NCI-H82 treated with DMSO at 0.1 percent for 48 hours (cell line): Measurements from ENCODE around the gene IFIT1B.
A peak's percentile ranks its signal among the peaks of the same experiment; 100 is the strongest.
"Not testable (repeated sequence)": the region's sequence is repeated elsewhere in the genome, so short reads cannot be mapped to it uniquely, and the experiment has no call there.

Source experiments
- DNase-seq: peaks from one replicate; lab custom pipeline; 2025; ENCODE audit not compliant: unreplicated experiment; lab: John Stamatoyannopoulos, UW

The IFIT1B gene

DNA sequence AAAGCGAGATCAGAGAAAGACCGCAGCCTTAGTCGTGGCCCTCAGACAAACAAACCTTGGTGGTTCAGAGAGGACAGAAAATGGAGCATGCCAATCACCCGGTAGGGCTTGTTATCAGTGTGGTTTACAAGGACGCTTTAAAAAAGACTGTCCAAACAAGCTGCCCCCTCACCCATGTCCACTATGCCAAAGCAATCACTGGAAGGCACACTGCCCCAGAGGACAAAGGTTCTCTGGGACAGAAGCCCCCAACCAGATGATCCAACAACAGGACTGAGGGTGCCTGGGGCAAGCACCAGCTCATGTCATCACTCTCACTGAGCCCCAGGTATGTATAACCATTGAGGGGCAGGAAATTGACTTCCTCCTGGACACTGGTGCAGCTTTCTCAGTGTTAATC lies 31.4 kb downstream of the IFIT1B start:
- not testable (repeated sequence) for DNase-seq

DNA sequence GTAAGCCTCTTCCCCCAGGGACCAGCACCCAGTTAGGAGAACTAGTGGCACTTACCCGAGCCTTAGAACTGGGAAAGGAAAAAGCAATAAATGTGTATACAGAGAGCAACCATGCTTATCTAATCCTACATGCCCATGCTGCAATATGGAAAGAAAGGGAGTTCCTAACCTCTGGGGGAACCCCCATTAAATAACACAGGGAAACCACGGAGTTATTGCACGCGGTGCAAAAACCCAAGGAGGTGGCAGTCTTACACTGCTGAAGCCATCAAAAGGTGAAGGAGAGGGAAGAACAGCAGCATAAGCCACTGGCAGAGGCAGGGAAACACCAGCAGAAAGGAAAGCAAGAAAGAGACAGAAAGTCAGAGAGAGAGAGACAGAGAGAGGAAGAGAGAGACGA lies 32.7 kb downstream of the IFIT1B start:
- not testable (repeated sequence) for DNase-seq

- DNase-seq, result not testable (repeated sequence)
Measured at GRCh38 chr10:89411135-89411534, 33.3 kb downstream of the IFIT1B start.

- not testable (repeated sequence) for DNase-seq
Measured at GRCh38 chr10:89412276-89412675, 34.4 kb downstream of the IFIT1B start.

DNA sequence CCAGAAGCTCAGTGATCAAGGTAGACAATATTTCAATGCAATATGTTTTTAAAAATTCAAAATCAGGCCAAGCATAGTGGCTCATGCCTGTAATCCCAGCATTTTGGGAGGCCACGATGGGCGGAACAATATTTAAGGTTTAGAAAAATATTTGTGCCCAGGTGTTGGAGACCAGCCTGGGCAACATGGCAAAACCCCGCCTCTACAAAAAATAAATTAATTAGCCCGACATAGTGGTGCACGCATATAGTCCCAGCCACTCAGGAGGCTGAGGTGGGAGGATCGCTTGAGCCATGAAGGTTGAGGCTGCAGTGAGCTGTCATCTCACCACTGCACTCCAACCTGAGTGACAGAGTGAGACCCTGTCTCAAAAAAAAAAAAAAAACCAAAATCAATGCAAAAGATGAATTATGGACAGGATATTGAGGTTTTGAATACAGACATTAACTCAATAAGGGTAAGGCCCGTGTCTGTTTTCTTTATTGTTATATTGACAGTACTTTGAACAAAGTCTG lies 35.6 kb downstream of the IFIT1B start:
- DNase-seq, result no peak

GRCh38 chr10:89414146-89414878 lies 36.5 kb downstream of the IFIT1B start, which contains the start of gene IFIT5:
Gene IFIT5, plus strand, starts transcription at chr10:89414568. Its CDS starts 231 bp downstream, at chr10:89414799.
- DNase-seq, result peak; percentile 3

GRCh38 chr10:89414879-89415821 lies 37.3 kb downstream of the IFIT1B start:
- DNase-seq, result no peak

- no peak for DNase-seq
Measured at GRCh38 chr10:89416465-89416864, 38.6 kb downstream of the IFIT1B start.

DNA sequence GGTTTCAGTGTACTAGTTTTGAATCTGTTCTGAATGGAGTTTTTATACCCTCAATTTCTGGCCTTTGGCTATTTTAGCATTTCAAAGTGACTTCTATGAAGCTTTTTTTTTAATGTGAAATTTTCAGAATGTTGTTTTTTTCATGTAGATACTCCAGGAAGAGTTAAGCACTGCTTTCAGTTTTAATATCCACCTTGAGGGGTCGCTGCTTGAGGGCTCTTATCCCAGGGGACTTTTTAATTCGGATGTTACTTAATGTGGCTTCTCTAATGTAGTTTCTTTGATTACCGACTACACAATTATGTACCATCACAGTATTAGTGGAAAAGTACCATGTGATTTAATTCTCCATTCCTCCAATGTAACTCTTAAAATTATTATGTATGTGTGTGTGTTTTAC lies 41.7 kb downstream of the IFIT1B start:
- no peak for DNase-seq

DNA sequence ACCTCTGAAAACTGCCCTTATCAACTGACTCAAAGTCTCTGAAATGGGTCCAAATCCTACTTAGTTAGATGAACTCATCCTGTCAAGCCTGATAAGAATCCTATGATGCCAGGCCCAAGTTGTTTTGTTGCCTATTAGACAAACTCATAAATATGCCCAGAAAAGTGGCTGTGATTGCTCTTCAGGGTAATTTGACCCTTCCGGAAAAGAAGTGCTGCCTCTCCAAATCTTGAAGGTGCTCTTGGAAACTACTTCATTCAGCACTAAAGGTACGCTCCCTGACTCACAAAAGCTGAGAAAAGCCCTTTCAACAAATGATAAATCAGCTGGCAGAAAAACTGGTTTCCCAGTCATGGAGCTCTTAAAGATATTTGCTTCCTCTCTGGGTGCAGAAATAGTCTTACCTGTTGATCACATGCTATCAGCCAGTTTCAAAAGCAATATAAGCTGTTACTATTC lies 43.2 kb downstream of the IFIT1B start:
- DNase-seq, result no peak

DNA sequence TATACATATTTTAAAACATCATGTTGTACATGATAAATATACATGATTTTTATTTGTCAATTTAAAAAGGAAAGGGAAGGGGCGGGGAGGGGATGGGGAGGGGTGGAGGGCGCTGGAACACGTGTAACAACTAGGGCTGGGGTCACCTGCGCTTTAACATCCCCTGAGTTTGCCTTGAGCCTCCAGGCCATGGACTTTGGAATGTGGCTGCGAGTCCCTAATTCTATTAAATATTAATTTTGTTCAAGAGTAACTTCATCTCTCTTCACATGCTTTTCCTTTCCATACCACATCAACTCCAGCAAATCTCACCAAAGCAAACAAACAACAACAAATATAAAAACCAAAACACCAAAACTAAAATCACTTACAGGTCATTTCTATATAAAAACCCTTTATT lies 47.1 kb downstream of the IFIT1B start:
- no peak for DNase-seq

GRCh38 chr10:89426230-89426868 lies 48.5 kb downstream of the IFIT1B start:
- no peak for DNase-seq

- DNase-seq, result no peak
Measured at GRCh38 chr10:89427629-89428028, 49.8 kb downstream of the IFIT1B start.

DNA sequence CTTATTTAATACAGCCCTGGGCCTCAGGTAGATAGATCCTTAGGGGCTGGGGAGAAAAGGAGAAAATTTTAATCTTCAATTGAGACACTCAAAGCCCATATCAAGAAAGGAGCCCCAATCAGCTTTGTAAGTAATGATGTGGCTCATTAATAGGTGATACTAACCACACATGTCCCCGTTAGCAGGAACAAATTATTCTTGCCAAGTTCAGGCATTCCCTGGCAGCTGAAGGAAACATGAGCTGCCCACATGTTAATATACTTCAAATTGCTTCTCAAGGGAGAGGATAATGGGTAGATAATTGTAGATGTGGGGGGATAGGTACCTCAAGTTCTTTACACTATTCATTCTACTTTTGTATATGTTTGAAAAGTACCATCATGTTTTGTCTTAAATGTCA lies 51.0 kb downstream of the IFIT1B start:
- no peak for DNase-seq

- DNase-seq, result no peak
Measured at GRCh38 chr10:89431977-89432376, 54.1 kb downstream of the IFIT1B start.
